CD4-positive, alpha-beta T cell treated with Interleukin-12 subunit alpha and Interleukin-12 subunit beta, for 1 hour (primary cell): ENCODE results near the gene RPH3AL.

Experiments
- DNase-seq: peaks from one replicate; pipeline ENCODE4 v3.0.0-alpha.2; 2020

Gene RPH3AL

GRCh38 chr17:352421-353212 lies at the start of gene RPH3AL:
Gene RPH3AL (minus strand): TSS chr17:352807. CDS start chr17:327543, 25,264 bp downstream.
- DNase-seq, result no peak

- DNase-seq, result no peak
Observed at GRCh38 chr17:400257-400656, 47.6 kb upstream of the RPH3AL start.

DNA sequence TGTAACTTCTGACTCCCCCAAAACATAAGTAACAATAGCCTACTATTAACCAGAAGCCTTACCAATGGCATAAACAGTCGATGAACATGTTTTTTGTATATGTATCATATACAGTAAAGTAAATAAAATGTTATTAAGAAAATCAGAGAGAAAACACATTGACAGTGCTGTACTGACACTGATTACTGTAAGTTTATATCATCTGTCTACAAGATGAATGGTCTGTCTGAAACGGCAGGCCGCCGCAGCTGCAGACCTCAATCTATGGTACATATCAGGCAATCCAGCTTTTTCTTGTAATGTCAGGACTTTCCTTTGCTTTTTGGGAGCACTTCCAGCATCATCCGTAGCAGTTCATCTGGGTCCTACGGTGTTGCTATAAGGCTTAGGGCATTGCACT lies 44.2 kb upstream of the RPH3AL start:
- no peak for DNase-seq

DNA sequence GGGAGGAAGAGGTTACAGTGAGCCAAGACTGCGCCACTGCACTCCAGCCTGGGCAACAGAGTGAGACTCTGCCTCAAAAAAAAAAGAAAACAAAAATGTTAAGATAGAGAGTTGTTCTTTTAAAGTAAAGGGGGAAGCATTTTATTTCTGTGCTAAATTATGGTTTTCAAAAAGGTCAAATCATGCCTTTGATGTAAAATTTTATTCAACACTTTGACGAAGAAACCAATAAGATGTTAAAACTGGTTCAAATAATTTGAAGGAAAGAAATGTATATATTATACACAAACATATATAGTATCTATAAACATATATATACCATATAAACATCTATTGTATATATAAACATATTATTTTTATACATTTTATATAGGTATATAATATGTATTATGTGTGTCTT lies 43.4 kb upstream of the RPH3AL start:
- DNase-seq, result no peak

DNA sequence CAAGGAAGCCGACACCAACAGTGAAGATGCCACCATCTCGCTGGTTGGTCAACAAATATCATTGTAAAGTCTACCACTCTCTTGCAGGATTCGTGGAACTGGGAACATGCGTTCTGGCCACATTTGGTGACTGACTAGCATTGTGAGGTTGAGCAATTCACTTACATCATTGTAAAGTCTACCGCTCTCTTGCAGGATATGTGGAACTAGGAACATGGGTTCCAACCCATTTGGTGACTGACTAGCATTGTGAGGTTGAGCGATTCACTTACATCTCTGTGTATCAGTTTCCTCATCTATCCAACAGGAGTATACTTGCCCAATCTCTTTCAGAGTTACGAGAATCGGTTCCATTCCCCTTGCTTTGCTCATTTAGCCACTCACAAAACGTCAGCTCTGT lies 42.6 kb upstream of the RPH3AL start:
- no peak for DNase-seq

DNA sequence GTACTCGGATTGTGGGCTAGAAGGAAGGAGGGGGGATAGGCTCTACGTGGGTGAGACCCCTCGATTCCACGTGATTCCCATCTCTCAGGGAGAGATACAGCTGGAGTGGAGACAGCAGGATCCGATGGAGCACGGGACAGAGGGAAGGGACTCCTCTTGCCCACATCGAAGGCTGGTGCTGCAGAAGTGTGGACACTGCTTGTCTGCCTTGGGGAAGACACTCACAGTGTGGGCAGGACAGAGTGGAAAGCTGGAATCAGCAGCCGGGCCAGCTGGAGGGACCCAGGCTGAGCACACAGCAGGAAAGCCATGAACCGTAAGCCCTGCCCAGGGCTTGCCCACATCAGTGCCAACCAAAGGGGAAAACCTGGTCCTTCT lies 42.1 kb upstream of the RPH3AL start:
- DNase-seq, result no peak

DNA sequence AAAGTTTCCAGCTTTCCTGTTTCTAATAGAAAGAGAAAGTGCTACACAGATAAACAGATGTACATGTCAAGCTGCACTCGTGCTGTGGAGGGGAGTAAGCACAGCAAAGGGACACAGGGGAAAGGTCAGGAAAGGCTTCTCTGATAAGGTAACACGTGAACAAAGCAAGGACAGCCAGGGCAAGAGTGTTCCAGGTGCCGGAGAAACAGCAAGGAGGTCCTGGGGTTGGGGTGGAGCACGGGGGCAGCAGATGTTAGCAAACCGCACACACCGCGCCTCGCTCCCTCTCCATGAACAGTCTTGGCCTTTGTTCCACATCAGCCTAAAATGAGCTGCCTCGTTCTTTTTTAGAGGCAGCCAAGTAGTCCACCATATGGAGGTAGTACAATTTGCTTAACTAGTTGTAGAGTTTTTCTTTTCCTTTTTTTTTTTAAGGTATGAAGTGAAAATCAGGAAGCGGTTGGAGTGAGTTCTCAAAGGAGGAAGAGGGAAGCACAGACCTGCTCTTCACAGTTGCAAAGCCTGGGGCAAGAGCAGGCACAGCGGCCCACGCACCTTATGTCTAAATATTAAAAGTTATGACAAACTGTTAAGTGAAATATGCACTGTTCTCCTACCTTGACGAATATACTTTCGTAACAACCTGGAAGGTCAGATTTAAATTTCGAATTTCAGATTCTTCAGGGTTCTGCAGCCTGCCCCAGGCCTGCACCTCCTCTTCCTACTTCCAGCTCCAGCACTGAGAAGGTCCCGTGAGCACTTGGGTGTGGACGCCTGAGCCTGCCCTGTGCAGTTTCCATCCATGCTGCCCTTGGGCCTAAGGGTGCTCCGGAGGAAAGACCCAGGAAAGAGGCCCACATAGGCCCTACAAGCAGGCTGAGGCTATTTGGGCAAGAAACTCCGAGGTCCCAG lies 41.5 kb upstream of the RPH3AL start:
- DNase-seq, result no peak

- no peak for DNase-seq
Observed at GRCh38 chr17:391850-392249, 39.2 kb upstream of the RPH3AL start.

DNA sequence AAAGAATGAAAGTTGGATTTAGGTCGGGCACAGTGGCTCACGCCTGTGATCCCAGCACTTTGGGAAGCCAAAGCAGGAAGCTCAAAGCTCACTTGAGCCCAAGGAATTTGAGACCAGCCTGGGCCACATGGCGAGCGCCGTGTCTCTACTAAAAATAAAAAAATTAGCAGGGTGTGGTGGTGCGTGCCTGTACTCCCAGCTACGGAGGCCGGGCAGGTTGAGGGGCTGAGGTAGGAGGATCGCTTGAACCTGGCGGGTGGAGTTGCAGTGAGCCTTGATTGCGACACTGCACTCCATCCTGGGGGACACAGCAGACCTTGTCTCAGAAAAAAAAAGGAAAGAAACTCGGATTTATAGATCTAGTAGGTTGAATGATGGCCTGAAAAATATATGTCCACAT lies 37.4 kb upstream of the RPH3AL start:
- DNase-seq, result no peak

DNA sequence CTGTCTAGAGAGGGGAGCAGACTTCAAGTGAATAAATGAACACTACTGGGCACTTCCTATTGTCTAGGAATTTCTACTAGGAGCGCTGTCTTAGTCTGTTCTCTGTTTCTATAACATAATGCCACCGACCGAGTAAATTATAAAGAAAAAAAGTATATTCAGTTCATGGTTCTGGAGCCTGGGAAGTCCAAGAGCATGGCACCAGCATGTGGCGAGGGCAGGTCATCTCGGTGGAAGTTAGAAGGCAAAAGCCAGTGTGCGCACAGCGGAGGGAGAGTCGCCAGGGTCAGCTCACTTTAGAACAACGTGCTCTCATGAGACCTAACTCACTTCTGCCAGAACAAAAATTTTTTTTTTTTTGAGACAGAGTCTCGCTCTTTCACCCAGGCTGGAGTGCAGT lies 35.5 kb upstream of the RPH3AL start:
- no peak for DNase-seq

- DNase-seq, result peak; percentile 74
Observed at GRCh38 chr17:386141-386876, 33.7 kb upstream of the RPH3AL start.

- no peak for DNase-seq
Observed at GRCh38 chr17:385836-386140, 33.2 kb upstream of the RPH3AL start.

- peak; percentile 11 for DNase-seq
Observed at GRCh38 chr17:385178-385835, 32.7 kb upstream of the RPH3AL start.

- DNase-seq, result no peak
Observed at GRCh38 chr17:384622-385177, 32.1 kb upstream of the RPH3AL start.

DNA sequence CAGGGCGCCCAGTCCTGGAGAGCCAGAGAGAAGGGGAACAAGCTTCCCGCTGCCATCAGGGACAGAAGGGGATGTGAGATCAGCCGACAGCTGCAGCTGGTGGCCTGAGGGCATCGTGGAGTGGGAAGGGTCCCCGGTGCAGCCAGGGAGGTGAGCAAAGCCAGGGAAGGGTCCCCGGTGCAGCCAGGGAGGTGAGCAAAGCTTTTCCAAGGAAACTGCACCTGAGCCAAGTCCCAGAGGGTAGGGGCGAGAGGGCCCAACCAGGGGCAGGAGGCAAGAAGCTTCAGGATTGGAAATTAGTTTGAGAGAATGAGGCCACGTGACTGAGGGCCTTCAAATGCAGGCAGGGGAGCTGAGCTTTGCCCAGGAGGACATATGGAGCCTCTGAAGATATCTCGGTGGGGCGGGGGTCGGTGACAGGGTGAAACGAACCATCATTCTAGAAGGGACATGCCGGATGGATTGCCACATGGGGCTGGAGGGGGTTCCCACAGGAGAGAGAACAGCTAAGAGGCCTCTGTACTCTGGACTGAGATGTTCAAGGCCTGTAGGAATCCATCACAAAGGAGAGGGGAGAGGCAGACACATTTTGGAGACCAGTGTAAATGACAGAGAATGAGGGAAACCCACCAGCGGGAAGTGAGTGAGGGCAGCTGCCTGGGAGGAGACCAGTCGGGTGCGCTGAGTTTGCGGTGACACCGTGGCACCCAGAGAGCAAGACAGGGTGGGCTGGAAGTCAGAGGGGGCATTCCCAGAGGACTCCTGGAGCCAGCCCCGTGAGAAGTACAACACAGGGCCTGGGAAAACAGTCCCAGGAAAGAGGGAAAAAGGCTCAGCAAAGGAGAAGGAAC lies 31.4 kb upstream of the RPH3AL start:
- DNase-seq, result no peak

GRCh38 chr17:382644-383533 lies 30.3 kb upstream of the RPH3AL start:
- no peak for DNase-seq

- DNase-seq, result no peak
Observed at GRCh38 chr17:381941-382643, 29.5 kb upstream of the RPH3AL start.

- DNase-seq, result no peak
Observed at GRCh38 chr17:381516-381915, 28.9 kb upstream of the RPH3AL start.

DNA sequence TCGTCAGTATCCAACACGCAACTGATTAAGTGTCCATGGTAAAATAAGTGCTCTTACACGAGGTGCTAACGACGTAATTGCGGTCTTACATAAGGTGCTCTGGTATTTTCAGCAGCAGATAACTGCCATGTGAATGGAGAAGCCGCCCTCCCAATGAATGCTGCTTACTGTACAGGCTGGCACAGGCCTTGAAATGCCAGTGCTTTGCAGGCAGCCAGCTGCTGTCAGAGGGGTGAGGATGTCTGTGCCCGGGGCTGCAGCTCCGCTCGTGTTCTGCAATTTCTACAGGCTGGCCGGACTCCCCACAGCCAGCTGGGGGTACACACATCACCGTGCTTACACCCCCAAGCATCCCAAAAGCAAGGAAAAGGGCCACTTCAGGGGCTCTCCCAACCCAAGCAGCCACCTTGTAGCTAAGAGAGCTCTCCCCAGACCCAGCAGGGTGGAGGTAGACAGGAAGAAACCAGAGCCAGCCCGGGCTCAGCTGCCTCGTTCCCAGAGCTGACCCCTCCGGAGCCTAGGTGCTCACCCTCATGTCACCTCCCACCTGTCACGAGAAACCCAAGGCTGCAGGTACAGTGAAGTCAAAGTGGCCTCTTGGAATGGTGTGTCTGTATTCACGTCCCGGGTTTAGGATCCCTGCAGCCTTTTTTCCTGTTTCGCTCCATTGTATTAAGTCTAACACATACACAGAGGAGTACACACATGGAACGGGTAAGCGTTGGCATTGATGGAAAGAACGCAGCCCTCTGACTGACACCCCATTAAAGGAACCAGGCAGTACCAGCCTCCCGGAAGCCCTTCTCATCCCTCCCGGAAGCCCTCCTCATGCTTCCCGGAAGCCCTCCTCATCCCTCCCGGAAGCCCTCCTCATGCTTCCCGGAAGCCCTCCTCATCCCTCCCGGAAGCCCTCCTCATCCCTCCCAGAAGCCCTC lies 27.2 kb upstream of the RPH3AL start:
- no peak for DNase-seq
